HG03521 (cell line): ENCODE results near the gene LAPTM5.
"Not testable (repeated sequence)": the region's sequence is repeated elsewhere in the genome, so short reads cannot be mapped to it uniquely, and the experiment has no call there.

ENCODE experiments used
- ATAC-seq: cut with Tn5 transposase; IDR thresholded peaks from one replicate; pipeline ENCODE4 v1.9.1; 2021; ENCODE audit warnings: mild to moderate bottlenecking, moderate library complexity; ENCODE audit not compliant: unreplicated experiment

Gene LAPTM5

GRCh38 chr1:30698401-30698981 is 59.1 kb downstream of the LAPTM5 start:
- ATAC-seq = no peak

- ATAC-seq = no peak
Measured at GRCh38 chr1:30697571-30698376, 59.8 kb downstream of the LAPTM5 start.

- no peak for ATAC-seq
Measured at GRCh38 chr1:30696831-30697230, 60.7 kb downstream of the LAPTM5 start.

- ATAC-seq = no peak
Measured at GRCh38 chr1:30695439-30695841, 62.1 kb downstream of the LAPTM5 start.

- no peak for ATAC-seq
Measured at GRCh38 chr1:30694280-30695175, 63.0 kb downstream of the LAPTM5 start.

- ATAC-seq = no peak
Measured at GRCh38 chr1:30693822-30694221, 63.8 kb downstream of the LAPTM5 start.

GRCh38 chr1:30693366-30693765 is 64.2 kb downstream of the LAPTM5 start:
- ATAC-seq = no peak

- ATAC-seq = no peak
Measured at GRCh38 chr1:30692948-30693301, 64.6 kb downstream of the LAPTM5 start.

GRCh38 chr1:30692201-30692947 is 65.2 kb downstream of the LAPTM5 start:
- no peak for ATAC-seq

GRCh38 chr1:30691480-30691879 is 66.1 kb downstream of the LAPTM5 start:
- no peak for ATAC-seq

GRCh38 chr1:30689901-30690645 is 67.5 kb downstream of the LAPTM5 start:
- ATAC-seq = no peak

GRCh38 chr1:30688920-30689794 is 68.4 kb downstream of the LAPTM5 start:
- ATAC-seq = no peak

GRCh38 chr1:30688516-30688915 is 69.1 kb downstream of the LAPTM5 start:
- not testable (repeated sequence) for ATAC-seq

GRCh38 chr1:30687886-30688285 is 69.7 kb downstream of the LAPTM5 start:
- no peak for ATAC-seq

- no peak for ATAC-seq
Measured at GRCh38 chr1:30686236-30686935, 71.2 kb downstream of the LAPTM5 start.

- no peak for ATAC-seq
Measured at GRCh38 chr1:30685796-30686165, 71.8 kb downstream of the LAPTM5 start.

GRCh38 chr1:30684881-30685795 is 72.4 kb downstream of the LAPTM5 start:
- ATAC-seq = no peak

- ATAC-seq = no peak
Measured at GRCh38 chr1:30684259-30684658, 73.3 kb downstream of the LAPTM5 start.
